ENCODE data around the gene HCCS. TPM values are rescaled to one million over a fixed set of nuclear protein-coding genes. Genes with fewer than 3 reads are reported as not detected.

The HCCS gene
- total RNA-seq, 6 experiments from 2014 or later, result 8.5 to 13.1 (median 10.3) TPM

- DNase-seq (no peak), ATAC-seq (peak in 1 of 4 donors; percentile 18)
- Histone ChIP-seq H3K27me3 (no peaks in the 10 kb centered on the region), H3K4me1 (no peaks in the 10 kb centered on the region), H3K27ac (no peak overlapping the region), H3K36me3 (no peaks in the 10 kb centered on the region), H3K4me3 (no peak overlapping the region), H3K9me3 (no peaks in the 10 kb centered on the region)
- intact Hi-C loops (cut with DNase I), result no loop called here
- TF ChIP-seq CTCF (IDR thresholded peaks at IDR 0.05), result no peak
- TF ChIP-seq POLR2A (IDR thresholded peaks at IDR 0.05), result no peak
- WGBS (ENCODE audit: insufficient coverage, low coverage, low lambda C conversion rate, missing lambda C conversion rate), result 35% methylated on average over 1 of the region's 1 CpG
Measured at GRCh38 chrX:11073381-11073780, 37.8 kb upstream of the HCCS start.

GRCh38 chrX:11080741-11081305, 30.3 kb upstream of the HCCS start:
- Histone ChIP-seq H3K4me1 (no peaks in the 10 kb centered on the region), H3K27ac (no peak overlapping the region), H3K9me3 (no peaks in the 10 kb centered on the region), H3K36me3 (no peaks in the 10 kb centered on the region), H3K4me3 (no peak overlapping the region), H3K27me3 (no peaks in the 10 kb centered on the region)
- 69% methylated on average over 4 of the region's 4 CpGs for WGBS (ENCODE audit: insufficient coverage, low coverage, low lambda C conversion rate, missing lambda C conversion rate)
- no peak for DNase-seq
- TF ChIP-seq POLR2A (IDR thresholded peaks at IDR 0.05) (no peak), CTCF (IDR thresholded peaks at IDR 0.05) (no peak)
- intact Hi-C loops (cut with DNase I), result no loop called here
- ATAC-seq, result no peak

- H3K4me3 ChIP-seq, result no peak overlapping the region
- H3K27me3 ChIP-seq, result no peaks in the 10 kb centered on the region
- H3K36me3 ChIP-seq, result no peaks in the 10 kb centered on the region
- 53% methylated on average over 2 of the region's 2 CpGs for WGBS (ENCODE audit: insufficient coverage, low coverage, low lambda C conversion rate, missing lambda C conversion rate)
- no peak for DNase-seq
- no peak for ATAC-seq
- no peak overlapping the region for H3K27ac ChIP-seq
- intact Hi-C loops (cut with DNase I), result no loop called here
- no peaks in the 10 kb centered on the region for H3K9me3 ChIP-seq
- H3K4me1 ChIP-seq, result no peaks in the 10 kb centered on the region
- TF ChIP-seq CTCF (IDR thresholded peaks at IDR 0.05) (no peak), POLR2A (IDR thresholded peaks at IDR 0.05) (no peak)
Measured at GRCh38 chrX:11081511-11081910, 29.6 kb upstream of the HCCS start.

GRCh38 chrX:11085305-11085704, 25.8 kb upstream of the HCCS start:
- Histone ChIP-seq H3K36me3 (no peaks in the 10 kb centered on the region), H3K4me1 (no peaks in the 10 kb centered on the region), H3K9me3 (no peaks in the 10 kb centered on the region), H3K4me3 (no peak overlapping the region), H3K27ac (no peak overlapping the region), H3K27me3 (no peaks in the 10 kb centered on the region)
- DNase-seq (no peak), ATAC-seq (no peak)
- TF ChIP-seq CTCF (IDR thresholded peaks at IDR 0.05) (no peak), POLR2A (IDR thresholded peaks at IDR 0.05) (no peak)
- intact Hi-C loops (cut with DNase I), result no loop called here
- 83% methylated on average over 1 of the region's 1 CpG for WGBS (ENCODE audit: insufficient coverage, low coverage, low lambda C conversion rate, missing lambda C conversion rate)

- Histone ChIP-seq H3K4me1 (no peaks in the 10 kb centered on the region), H3K27ac (no peak overlapping the region), H3K27me3 (no peaks in the 10 kb centered on the region), H3K36me3 (no peaks in the 10 kb centered on the region), H3K4me3 (no peak overlapping the region), H3K9me3 (no peaks in the 10 kb centered on the region)
- intact Hi-C loops (cut with DNase I), result no loop called here
- no peak for DNase-seq
- ATAC-seq, result no peak
- 100% methylated on average over 1 of the region's 1 CpG for WGBS (ENCODE audit: insufficient coverage, low coverage, low lambda C conversion rate, missing lambda C conversion rate)
- no peak for TF ChIP-seq CTCF (IDR thresholded peaks at IDR 0.05)
- no peak for TF ChIP-seq POLR2A (IDR thresholded peaks at IDR 0.05)
Measured at GRCh38 chrX:11089802-11090201, 21.3 kb upstream of the HCCS start.

All from right lobe of liver (tissue), 6 donors.